Trophoblast cell (in vitro differentiated cells and primary cell): Measurements from ENCODE around the gene ENTREP1.

ENCODE experiments used
- DNase-seq, 2 donors: peaks; one replicate each; pipeline ENCODE4 v3.0.0-alpha.2; 2016
- H2AFZ ChIP-seq: 2 replicates; pipeline ENCODE4 v1.6.1; 2013; ENCODE audit warnings: low read length, moderate library complexity, mild to moderate bottlenecking; ENCODE audit not compliant: insufficient read depth, poor library complexity
- H2AK5ac ChIP-seq: 2 replicates; pipeline ENCODE4 v1.6.1; 2013; ENCODE audit warnings: mild to moderate bottlenecking, low read length
- H2BK120ac ChIP-seq: 2 replicates; pipeline ENCODE4 v1.6.1; 2013; ENCODE audit warnings: low read length, mild to moderate bottlenecking, moderate library complexity; ENCODE audit not compliant: insufficient read depth, poor library complexity
- H2BK12ac ChIP-seq: 2 replicates; pipeline ENCODE4 v1.6.1; 2013; ENCODE audit warnings: mild to moderate bottlenecking, low read length, moderate library complexity
- H2BK5ac ChIP-seq: 2 replicates; pipeline ENCODE4 v1.6.1; 2013; ENCODE audit warnings: low read length, low read depth, moderate library complexity, mild to moderate bottlenecking; ENCODE audit not compliant: poor library complexity
- H3K14ac ChIP-seq: 2 replicates; pipeline ENCODE4 v1.6.1; 2013; ENCODE audit warnings: mild to moderate bottlenecking, low read length
- H3K18ac ChIP-seq: 2 replicates; pipeline ENCODE4 v1.6.1; 2013; ENCODE audit warnings: mild to moderate bottlenecking, low read length
- H3K23ac ChIP-seq: 2 replicates; pipeline ENCODE4 v1.6.1; 2013; ENCODE audit warnings: low read length
- H3K27ac ChIP-seq: 2 replicates; pipeline ENCODE4 v1.5.1; 2013; ENCODE audit warnings: low read depth, mild to moderate bottlenecking, inconsistent platforms, low read length, moderate library complexity
- H3K27me3 ChIP-seq: 2 replicates; pipeline ENCODE4 v1.6.1; 2013; ENCODE audit warnings: inconsistent platforms, mild to moderate bottlenecking, low read length, moderate library complexity; ENCODE audit not compliant: insufficient read depth
- H3K36me3 ChIP-seq, 2 experiments: 1 replicate in 1 of 2; 2 replicates in 1 of 2; pipeline ENCODE4 v1.6.1; 2013; ENCODE audit warnings: low read length in 2 of 2, mild to moderate bottlenecking in 2 of 2, moderate library complexity in 1 of 2; ENCODE audit not compliant: insufficient read depth in 2 of 2, control insufficient read depth in 1 of 2
- H3K4ac ChIP-seq: 2 replicates; pipeline ENCODE4 v1.6.1; 2013; ENCODE audit warnings: low read depth, mild to moderate bottlenecking, low read length, moderate library complexity
- H3K4me1 ChIP-seq, 2 experiments: 1 replicate in 1 of 2; 2 replicates in 1 of 2; pipeline ENCODE4 v1.6.1; 2013; ENCODE audit warnings: low read length in 2 of 2, mild to moderate bottlenecking in 2 of 2, moderate library complexity in 1 of 2; ENCODE audit not compliant: insufficient read depth in 2 of 2, control insufficient read depth in 1 of 2
- H3K4me2 ChIP-seq: 2 replicates; pipeline ENCODE4 v1.6.1; 2013; ENCODE audit warnings: inconsistent platforms, mild to moderate bottlenecking, low read length, moderate library complexity
- H3K4me3 ChIP-seq: 2 replicates; pipeline ENCODE4 v1.5.1; 2013; ENCODE audit warnings: mild to moderate bottlenecking, low read depth, low read length, inconsistent platforms
- H3K79me1 ChIP-seq: one replicate; pipeline ENCODE4 v1.6.1; 2013; ENCODE audit warnings: low read length
- H3K79me2 ChIP-seq: 2 replicates; pipeline ENCODE4 v1.6.1; 2013; ENCODE audit warnings: low read length, mild to moderate bottlenecking; ENCODE audit not compliant: control insufficient read depth, insufficient read depth, poor library complexity
- H3K9ac ChIP-seq: 2 replicates; pipeline ENCODE4 v1.6.1; 2013; ENCODE audit warnings: mild to moderate bottlenecking, low read length
- H3K9me3 ChIP-seq: 2 replicates; pipeline ENCODE4 v1.6.1; 2013; ENCODE audit warnings: low read depth, mild to moderate bottlenecking, control low read depth, inconsistent platforms, low read length; ENCODE audit not compliant: insufficient read depth
- H4K12ac ChIP-seq: 2 replicates; pipeline ENCODE4 v1.6.1; 2013; ENCODE audit warnings: low read depth, mild to moderate bottlenecking, low read length, moderate library complexity
- H4K8ac ChIP-seq: 2 replicates; pipeline ENCODE4 v1.6.1; 2013; ENCODE audit warnings: low read depth, mild to moderate bottlenecking, low read length, moderate library complexity
- H4K91ac ChIP-seq: one replicate; pipeline ENCODE4 v1.6.1; 2013; ENCODE audit warnings: low read depth, mild to moderate bottlenecking, low read length, moderate library complexity
- WGBS: extraction: QIAGEN DNeasy Blood & Tissue Kit; methylation state at CpG from one replicate; pipeline ENCODE4 v1.1.7; 2013; ENCODE audit warnings: missing lambda C conversion rate; ENCODE audit not compliant: insufficient read length, insufficient coverage; ENCODE audit errors: extremely low coverage; 5-methylcytosine and 5-hydroxymethylcytosine counted together

The ENTREP1 gene

DNA sequence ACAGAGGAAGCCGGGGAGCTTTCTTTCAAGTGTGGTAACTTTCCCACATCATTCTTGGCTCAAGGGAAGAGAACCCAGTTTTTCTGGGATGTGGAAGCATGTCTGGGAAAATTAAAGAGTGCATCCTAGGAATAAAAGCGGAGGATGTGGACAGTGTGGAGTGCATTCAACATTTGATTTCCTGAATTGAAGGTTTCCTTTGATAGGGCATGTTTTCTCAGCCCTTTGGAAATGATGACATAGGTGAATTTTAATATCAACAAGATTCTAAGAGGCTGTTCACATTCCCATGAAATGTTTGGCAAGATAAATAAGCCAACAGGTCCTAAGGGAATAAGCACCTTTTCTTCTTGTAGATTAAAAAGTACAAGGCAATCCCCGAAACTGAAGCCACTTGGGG lies 63.6 kb downstream of the ENTREP1 start:
- no peak overlapping the region for H2AFZ ChIP-seq
- no peak overlapping the region for H3K9ac ChIP-seq
- no peak overlapping the region for H4K8ac ChIP-seq
- DNase-seq, result no peak
- H4K91ac ChIP-seq, result no peak overlapping the region
- H2AK5ac ChIP-seq, result no peak overlapping the region
- no peak overlapping the region for H2BK12ac ChIP-seq
- no peak overlapping the region for H3K4ac ChIP-seq
- H2BK5ac ChIP-seq, result no peak overlapping the region
- H3K27ac ChIP-seq, result no peak overlapping the region
- H3K79me2 ChIP-seq, result no peaks in the 10 kb centered on the region
- H3K36me3 ChIP-seq, result peaks cover 2 to 5% of the 10 kb centered on the region in 2 experiments
- no peak overlapping the region for H3K4me2 ChIP-seq
- H3K27me3 ChIP-seq, result no peaks in the 10 kb centered on the region
- WGBS, result no CpG with 5 or more reads among the region's 3 CpGs
- H3K18ac ChIP-seq, result no peak overlapping the region
- H3K79me1 ChIP-seq, result no peaks in the 10 kb centered on the region
- H3K14ac ChIP-seq, result no peak overlapping the region
- no peaks in the 10 kb centered on the region for H3K9me3 ChIP-seq
- H4K12ac ChIP-seq, result no peak overlapping the region
- H3K4me3 ChIP-seq, result no peak overlapping the region
- no peak overlapping the region for H2BK120ac ChIP-seq
- no peak overlapping the region for H3K23ac ChIP-seq
- peaks cover 3 to 6% of the 10 kb centered on the region in 2 experiments for H3K4me1 ChIP-seq

DNA sequence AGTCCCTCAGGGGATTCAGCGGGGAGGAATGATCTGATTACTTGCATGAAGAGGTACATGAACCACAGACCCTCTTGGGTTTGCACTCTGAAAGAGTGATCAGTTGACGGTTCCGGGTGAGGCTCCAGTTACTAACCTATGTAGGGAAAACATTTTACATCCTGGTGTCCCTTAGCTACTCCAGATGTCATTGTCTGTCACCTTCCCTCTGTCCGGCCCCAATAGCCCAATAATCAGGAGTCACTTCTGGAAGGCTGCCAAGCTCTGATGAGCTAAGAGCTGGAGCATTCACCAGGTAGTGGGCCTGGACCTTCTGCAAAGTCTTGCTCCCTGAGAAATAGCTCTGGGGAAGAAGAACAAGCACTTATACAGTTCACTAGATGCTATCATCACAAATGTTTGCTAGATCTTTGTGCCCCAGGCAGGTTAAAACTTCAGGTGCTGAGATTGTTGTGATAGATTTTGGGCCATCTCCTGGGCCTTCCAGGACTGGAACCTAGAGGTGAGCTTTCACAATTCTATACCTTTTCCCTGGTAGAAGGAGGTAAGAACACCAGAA lies 64.5 kb downstream of the ENTREP1 start:
- no peak overlapping the region for H3K9ac ChIP-seq
- peak; percentile 48 to 79 for DNase-seq
- H3K79me2 ChIP-seq, result no peaks in the 10 kb centered on the region
- H2BK120ac ChIP-seq, result no peak overlapping the region
- H3K27me3 ChIP-seq, result no peaks in the 10 kb centered on the region
- no peak overlapping the region for H3K4ac ChIP-seq
- H2BK5ac ChIP-seq, result no peak overlapping the region
- H3K79me1 ChIP-seq, result no peaks in the 10 kb centered on the region
- no peak overlapping the region for H3K14ac ChIP-seq
- no peak overlapping the region for H4K8ac ChIP-seq
- no CpG with 5 or more reads among the region's 4 CpGs for WGBS
- H2AK5ac ChIP-seq, result no peak overlapping the region
- no peak overlapping the region for H3K4me2 ChIP-seq
- no peak overlapping the region for H2AFZ ChIP-seq
- H3K23ac ChIP-seq, result no peak overlapping the region
- no peak overlapping the region for H3K27ac ChIP-seq
- H3K4me3 ChIP-seq, result no peak overlapping the region
- H4K12ac ChIP-seq, result no peak overlapping the region
- peaks cover 3 to 6% of the 10 kb centered on the region in 2 experiments for H3K4me1 ChIP-seq
- H4K91ac ChIP-seq, result no peak overlapping the region
- H2BK12ac ChIP-seq, result no peak overlapping the region
- peaks cover 2 to 5% of the 10 kb centered on the region in 2 experiments for H3K36me3 ChIP-seq
- H3K18ac ChIP-seq, result no peak overlapping the region
- no peaks in the 10 kb centered on the region for H3K9me3 ChIP-seq

DNA sequence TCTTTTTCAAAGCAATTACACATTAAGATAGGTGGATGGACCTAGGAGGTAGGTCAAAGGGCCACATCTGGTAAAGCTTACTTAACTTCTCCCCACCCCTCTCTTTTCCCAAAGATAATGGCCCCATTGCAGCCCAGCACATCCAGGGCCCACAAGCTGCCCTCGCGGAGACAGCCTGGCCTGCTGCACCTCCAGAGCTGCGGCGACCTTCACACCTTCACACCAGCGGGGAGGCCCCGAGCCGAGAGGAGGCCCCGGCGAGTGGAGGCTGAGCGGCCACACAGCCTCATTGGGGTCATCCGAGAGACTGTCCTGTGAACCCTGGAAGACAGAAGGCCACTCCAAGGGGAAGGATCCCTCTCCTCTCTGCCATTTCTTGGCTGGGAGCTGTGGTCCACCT lies 66.5 kb downstream of the ENTREP1 start:
- no peak overlapping the region for H3K18ac ChIP-seq
- no peak overlapping the region for H3K4me2 ChIP-seq
- no peak for DNase-seq
- no peak overlapping the region for H2BK5ac ChIP-seq
- H3K27ac ChIP-seq, result no peak overlapping the region
- H3K79me2 ChIP-seq, result no peaks in the 10 kb centered on the region
- WGBS, result no CpG with 5 or more reads among the region's 11 CpGs
- no peak overlapping the region for H2BK12ac ChIP-seq
- no peak overlapping the region for H3K4me3 ChIP-seq
- H3K27me3 ChIP-seq, result no peaks in the 10 kb centered on the region
- H4K91ac ChIP-seq, result no peak overlapping the region
- H3K9me3 ChIP-seq, result no peaks in the 10 kb centered on the region
- H2BK120ac ChIP-seq, result no peak overlapping the region
- H3K36me3 ChIP-seq, result peaks cover 2 to 5% of the 10 kb centered on the region in 2 experiments
- no peak overlapping the region for H4K8ac ChIP-seq
- peaks cover 3 to 6% of the 10 kb centered on the region in 2 experiments for H3K4me1 ChIP-seq
- H3K23ac ChIP-seq, result no peak overlapping the region
- H3K79me1 ChIP-seq, result no peaks in the 10 kb centered on the region
- no peak overlapping the region for H3K14ac ChIP-seq
- no peak overlapping the region for H3K4ac ChIP-seq
- H4K12ac ChIP-seq, result no peak overlapping the region
- H2AK5ac ChIP-seq, result no peak overlapping the region
- H2AFZ ChIP-seq, result no peak overlapping the region
- H3K9ac ChIP-seq, result no peak overlapping the region

DNA sequence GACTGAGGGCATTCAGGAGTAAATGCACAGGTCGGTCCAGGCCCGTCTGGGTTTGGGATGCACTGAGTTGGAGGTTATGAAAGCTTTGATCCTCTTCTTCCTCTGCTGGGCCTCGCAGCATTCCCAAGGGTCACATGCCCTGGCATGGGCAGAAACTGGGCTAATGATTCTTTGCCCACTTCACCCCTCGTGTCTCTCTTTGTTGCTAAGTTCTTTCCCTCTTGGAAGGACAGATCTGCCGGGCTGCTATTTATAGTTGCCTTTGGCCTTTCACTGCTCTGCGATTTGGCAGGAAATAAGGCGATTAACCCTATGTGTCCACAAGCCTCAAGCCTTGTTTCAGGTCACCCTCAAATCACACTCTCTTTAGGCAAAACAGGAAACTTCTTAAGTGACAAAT lies 66.9 kb downstream of the ENTREP1 start:
- Histone ChIP-seq H3K79me1 (no peaks in the 10 kb centered on the region), H3K14ac (no peak overlapping the region), H4K91ac (no peak overlapping the region), H2AK5ac (no peak overlapping the region), H3K4me1 (peaks cover 3 to 6% of the 10 kb centered on the region in 2 experiments), H2BK5ac (no peak overlapping the region), H3K4ac (no peak overlapping the region), H3K9ac (no peak overlapping the region), H3K9me3 (no peaks in the 10 kb centered on the region), H2BK12ac (no peak overlapping the region), H2BK120ac (no peak overlapping the region), H3K79me2 (no peaks in the 10 kb centered on the region), H4K12ac (no peak overlapping the region), H4K8ac (no peak overlapping the region), H3K27ac (no peak overlapping the region), H2AFZ (no peak overlapping the region), H3K36me3 (peaks cover 2 to 3% of the 10 kb centered on the region in 2 experiments), H3K27me3 (no peaks in the 10 kb centered on the region), H3K4me2 (no peak overlapping the region), H3K4me3 (no peak overlapping the region), H3K18ac (no peak overlapping the region), H3K23ac (no peak overlapping the region)
- WGBS, result no CpG with 5 or more reads among the region's 7 CpGs
- no peak for DNase-seq
